Heart left ventricle (tissue), 16 donors: ENCODE data around the gene CCDC183. TPM values are rescaled to one million over a fixed set of nuclear protein-coding genes. Genes with fewer than 3 reads are reported as not detected.
"Not testable (repeated sequence)": the region's sequence is repeated elsewhere in the genome, so short reads cannot be mapped to it uniquely, and the experiment has no call there.

ENCODE experiments used
- ATAC-seq, 4 donors: fragments of 200-7000 bp; cut with Tn5 transposase; one replicate each; pipeline ENCODE4 v1.9.1; 2020 to 2022; ENCODE audit warnings: moderate library complexity in 4 of 4, mild to moderate bottlenecking in 3 of 4, moderate number of reproducible peaks in 1 of 4
- DNase-seq, 5 donors: peaks; one replicate each; pipeline ENCODE4 v3.0.0-alpha.2; 2020
- H3K27ac ChIP-seq, 12 donors: fragments of 200-600 bp; sonication (generic) in 4 of 12; one replicate each; pipeline versions ENCODE4 v1.5.0 to v1.8.0; 2016 to 2022; ENCODE audit warnings: mild to moderate bottlenecking in 2 of 12
- H3K27me3 ChIP-seq, 9 donors: fragments of 200-600 bp; sonication (generic) in 2 of 9; one replicate each; pipeline versions ENCODE4 v1.5.1 to v1.8.0; 2016 to 2022; ENCODE audit warnings: mild to moderate bottlenecking in 3 of 9
- H3K36me3 ChIP-seq, 9 donors: fragments of 200-600 bp; sonication (generic) in 2 of 9; one replicate each; pipeline versions ENCODE4 v1.5.0 to v1.8.0; 2018 to 2022; ENCODE audit warnings: mild to moderate bottlenecking in 2 of 9
- H3K4me1 ChIP-seq, 12 donors: fragments of 200-600 bp; sonication (generic) in 4 of 12; one replicate each; pipeline versions ENCODE4 v1.5.0 to v1.8.0; 2016 to 2022; ENCODE audit warnings: mild to moderate bottlenecking in 3 of 12
- H3K4me3 ChIP-seq, 12 donors: fragments of 200-600 bp; sonication (generic) in 4 of 12; one replicate each; pipeline versions ENCODE4 v1.5.0 to v1.8.0; 2017 to 2022; ENCODE audit warnings: mild to moderate bottlenecking in 9 of 12, moderate library complexity in 4 of 12
- H3K9me3 ChIP-seq, 12 donors: fragments of 200-600 bp; sonication (generic) in 4 of 12; one replicate each; pipeline versions ENCODE4 v1.5.0 to v1.8.0; 2016 to 2022; ENCODE audit warnings: mild to moderate bottlenecking in 1 of 12
- POLR2A ChIP-seq, 2 donors: fragments of 450-650 bp; IDR thresholded peaks; one replicate each; pipeline ENCODE4 v1.6.1; 2017; ENCODE audit warnings: antibody characterized with exemption in 2 of 2, mild to moderate bottlenecking in 2 of 2, moderate library complexity in 2 of 2
- WGBS, 4 donors: extraction: QIAGEN DNeasy Blood & Tissue Kit in 2 of 4; methylation state at CpG; one replicate each; pipeline versions ENCODE4 v1.1.5 to v1.1.7; 2013 to 2018; 5-methylcytosine and 5-hydroxymethylcytosine counted together
- intact Hi-C, 10 donors: fragments of 100-400 bp; cut with DNase I; formaldehyde crosslinking; loops; one replicate each; pipeline versions ENCODE4 v1.11.1 to v1.14.2; 2022
- polyA plus RNA-seq, 2 donors: library from polyadenylated mRNA; stranded (reverse); fragments of 200-250 nt; gene quantifications; one replicate each; pipeline ENCODE4 v1.2.3, GENCODE V29; 2013
- total RNA-seq, 9 donors: library from RNA; depleted of rRNA in 2 of 9; stranded (reverse); fragments of >200 nt in 2 of 9; fragmentation: NEBNext Ultra II Directional in 3 of 9; extraction: Animal tissue kit (Norgen Biotek cat#: 25700) in 3 of 9; gene quantifications; one replicate each; pipeline versions ENCODE4 v1.1.0 to v1.2.4, GENCODE V29; 2016 to 2023
- TF ChIP-seq, protein P1 (sequence below), 12 donors: fragments of 200-600 bp; sonication (generic) in 4 of 12; IDR thresholded peaks; one replicate each; pipeline versions ENCODE4 v1.5.0 to v1.8.0; 2018 to 2022; ENCODE audit warnings: antibody characterized with exemption in 12 of 12, mild to moderate bottlenecking in 5 of 12
- donor health status: ischemic (EF 13 %, LVEDD 7.1; RV severe dilation, severe dysfunction).
- donor health status: healthy with polysubstance abuse.
- donor health status: DM: no; HTN: yes; CAD: no.
- donor health status: DM: no; HTN: no; CAD: no.
- donor health status: ischemic (EF 25% LVEDD 6.9; RV normal size, moderate dysfunction).
- donor health status: ischemic (EF 25% LVEDD 5.7; RV mildly dilated, moderate dysfunction).
- donor health status: healthy.
- donor health status: DM: yes; HTN: yes; CAD: no.
- donor health status: ischemic (EF 35%, LVEDD 5.7; RV mildly dilated, moderate dysfunction).
- donor health status: nonischemic (EF 11% LVEDD 7.7; RV severe dilation, severe dysfunction).
- donor health status: DM: yes; HTN: yes; CAD: no.
- donor health status: PGD.
- donor health status: ischemic (EF 29% LVEDD 5.4; RV normal size, mild dysfunction).
- donor health status: nonischemic (EF 23%, LVEDD 6.1; RV moderate dilation, normal function).

Gene CCDC183
- total and polyA plus RNA-seq, 11 donors: 0.32 to 4.7 (median 1.4) TPM

DNA sequence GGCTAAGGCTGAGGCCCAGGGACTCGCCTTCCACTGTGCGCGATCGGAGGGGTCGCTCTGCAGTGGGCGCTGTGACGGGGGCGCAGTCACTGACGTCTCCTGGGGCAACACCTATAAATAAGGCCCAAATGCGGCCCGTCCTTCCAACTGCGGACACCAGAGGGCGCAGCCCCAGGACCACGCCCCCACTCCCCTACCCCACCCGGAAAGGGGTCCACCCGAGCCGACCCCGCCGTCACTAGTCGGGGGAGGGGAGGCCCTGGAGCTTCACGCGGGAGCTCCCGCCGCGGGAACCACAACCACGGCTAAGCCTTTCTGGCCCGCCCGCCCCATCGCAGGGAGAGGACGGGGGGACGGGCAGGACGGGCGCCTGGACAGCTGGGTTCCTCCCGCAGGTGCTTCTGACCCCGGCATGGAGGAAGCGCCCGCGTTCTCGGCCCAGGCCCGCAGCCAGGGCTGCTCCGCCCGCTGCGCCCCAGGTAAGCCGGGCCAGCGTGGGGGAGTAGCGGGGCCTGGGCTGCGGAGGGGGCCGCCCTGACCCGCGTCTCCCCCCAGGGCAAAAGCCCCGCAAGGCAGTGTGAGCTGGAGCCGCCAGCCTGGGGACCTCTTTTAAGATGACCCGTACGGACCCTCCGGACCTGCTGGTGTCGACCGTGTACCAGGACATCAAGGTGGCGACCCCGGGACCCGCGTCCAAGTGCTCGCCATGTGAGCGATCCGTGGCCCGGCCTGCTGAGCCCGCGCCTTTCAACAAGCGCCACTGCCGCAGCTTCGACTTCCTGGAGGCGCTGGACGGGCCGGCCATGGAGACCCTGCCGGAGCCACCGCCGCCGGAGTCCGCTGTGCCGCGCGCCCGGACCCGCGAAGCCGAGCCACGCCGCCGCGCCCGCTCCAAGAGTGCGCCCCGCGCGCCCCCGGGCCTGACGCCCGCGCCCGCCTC is 47.9 kb downstream of the CCDC183 start:
- not testable (repeated sequence) for ATAC-seq, H3K9me3 ChIP-seq
- WGBS, 4 donors: 2 to 11% (median 9%) methylated on average over 12 to 99 of the region's 99 CpGs
- TF ChIP-seq, protein P1, sequence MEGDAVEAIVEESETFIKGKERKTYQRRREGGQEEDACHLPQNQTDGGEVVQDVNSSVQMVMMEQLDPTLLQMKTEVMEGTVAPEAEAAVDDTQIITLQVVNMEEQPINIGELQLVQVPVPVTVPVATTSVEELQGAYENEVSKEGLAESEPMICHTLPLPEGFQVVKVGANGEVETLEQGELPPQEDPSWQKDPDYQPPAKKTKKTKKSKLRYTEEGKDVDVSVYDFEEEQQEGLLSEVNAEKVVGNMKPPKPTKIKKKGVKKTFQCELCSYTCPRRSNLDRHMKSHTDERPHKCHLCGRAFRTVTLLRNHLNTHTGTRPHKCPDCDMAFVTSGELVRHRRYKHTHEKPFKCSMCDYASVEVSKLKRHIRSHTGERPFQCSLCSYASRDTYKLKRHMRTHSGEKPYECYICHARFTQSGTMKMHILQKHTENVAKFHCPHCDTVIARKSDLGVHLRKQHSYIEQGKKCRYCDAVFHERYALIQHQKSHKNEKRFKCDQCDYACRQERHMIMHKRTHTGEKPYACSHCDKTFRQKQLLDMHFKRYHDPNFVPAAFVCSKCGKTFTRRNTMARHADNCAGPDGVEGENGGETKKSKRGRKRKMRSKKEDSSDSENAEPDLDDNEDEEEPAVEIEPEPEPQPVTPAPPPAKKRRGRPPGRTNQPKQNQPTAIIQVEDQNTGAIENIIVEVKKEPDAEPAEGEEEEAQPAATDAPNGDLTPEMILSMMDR (IDR thresholded peaks at IDR 0.05): peak; percentile 62 to 81 (median 75)
- peak in 1 of 5 donors; percentile 55 for DNase-seq
- H3K27me3 ChIP-seq: peaks cover 0 to 44% (median 19%) of the 10 kb centered on the region in 9 donors
- peak overlapping the region in 4 of 12 donors; percentile 16 to 66 (median 37) for H3K4me3 ChIP-seq
- H3K4me1 ChIP-seq: peaks cover 10 to 72% (median 37%) of the 10 kb centered on the region in 12 donors
- H3K36me3 ChIP-seq: peaks cover 0 to 20% (median 10%) of the 10 kb centered on the region in 9 donors
- H3K27ac ChIP-seq: peak overlapping the region in 2 of 12 donors; percentile 50 to 82
- intact Hi-C loops: loop anchor here in 4 of 10 donors (5.0 to 10.0 kb wide), 3 partner anchors 49 to 191 kb away; partner anchors contain the start of genes CCDC183 (in 2 of the 4), FUT7 (in 2 of the 4), TMEM141 (in 2 of the 4) and FBXW5 (in 1 of the 4)

DNA sequence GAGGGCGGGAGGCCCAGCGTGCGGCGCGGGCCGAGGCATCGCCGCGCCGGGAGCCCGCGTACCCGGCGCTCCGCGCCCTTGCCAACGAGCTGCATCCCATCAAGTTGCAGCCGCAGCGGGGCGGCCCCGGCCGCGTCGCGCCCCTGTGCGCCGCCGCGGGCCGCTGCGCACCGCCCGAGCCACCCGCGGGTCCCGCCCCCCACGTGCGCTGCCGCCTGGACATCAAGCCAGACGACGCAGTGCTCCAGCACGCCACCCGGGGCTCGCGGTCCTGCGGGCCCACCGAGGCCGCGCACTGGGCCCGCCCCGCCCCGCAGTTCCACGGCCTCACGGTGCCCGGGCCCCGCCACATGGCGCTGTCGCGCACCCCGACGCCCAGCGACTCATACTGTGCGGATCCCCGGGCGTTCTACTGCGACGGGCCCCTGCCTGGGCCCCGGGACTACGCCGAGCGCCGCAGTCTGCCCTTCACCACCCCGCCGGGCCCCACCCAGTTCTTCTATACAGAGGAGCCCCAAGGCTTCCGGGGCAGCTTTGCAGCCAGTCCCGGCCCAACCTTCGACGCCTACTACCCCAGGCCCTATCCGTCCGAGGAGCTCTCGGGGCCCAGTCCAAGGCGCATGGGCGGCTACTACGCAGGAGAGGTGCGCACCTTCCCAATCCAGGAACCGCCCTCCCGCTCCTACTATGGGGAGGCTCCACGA is 48.8 kb downstream of the CCDC183 start:
- H3K4me1 ChIP-seq: peaks cover 10 to 75% (median 40%) of the 10 kb centered on the region in 12 donors
- TF ChIP-seq, protein P1 (IDR thresholded peaks at IDR 0.05): no peak
- no peak for TF ChIP-seq POLR2A (IDR thresholded peaks at IDR 0.05)
- intact Hi-C loops: loop anchor here in 9 of 10 donors (5.0 to 10.0 kb wide), 6 partner anchors 50 to 192 kb away; partner anchors contain the start of genes TMEM141 (in 6 of the 9), FBXW5 (in 4 of the 9), CCDC183 (in 2 of the 9) and FUT7 (in 2 of the 9)
- no peak overlapping the region for H3K4me3 ChIP-seq
- DNase-seq: no peak
- H3K9me3 ChIP-seq: no peaks in the 10 kb centered on the region
- ATAC-seq: no peak
- H3K27me3 ChIP-seq: peaks cover 0 to 44% (median 19%) of the 10 kb centered on the region in 9 donors
- peaks cover 0 to 12% (median 3%) of the 10 kb centered on the region in 9 donors for H3K36me3 ChIP-seq
- WGBS, 4 donors: 19 to 36% (median 25%) methylated on average over 50 to 88 of the region's 88 CpGs
- no peak overlapping the region for H3K27ac ChIP-seq

DNA sequence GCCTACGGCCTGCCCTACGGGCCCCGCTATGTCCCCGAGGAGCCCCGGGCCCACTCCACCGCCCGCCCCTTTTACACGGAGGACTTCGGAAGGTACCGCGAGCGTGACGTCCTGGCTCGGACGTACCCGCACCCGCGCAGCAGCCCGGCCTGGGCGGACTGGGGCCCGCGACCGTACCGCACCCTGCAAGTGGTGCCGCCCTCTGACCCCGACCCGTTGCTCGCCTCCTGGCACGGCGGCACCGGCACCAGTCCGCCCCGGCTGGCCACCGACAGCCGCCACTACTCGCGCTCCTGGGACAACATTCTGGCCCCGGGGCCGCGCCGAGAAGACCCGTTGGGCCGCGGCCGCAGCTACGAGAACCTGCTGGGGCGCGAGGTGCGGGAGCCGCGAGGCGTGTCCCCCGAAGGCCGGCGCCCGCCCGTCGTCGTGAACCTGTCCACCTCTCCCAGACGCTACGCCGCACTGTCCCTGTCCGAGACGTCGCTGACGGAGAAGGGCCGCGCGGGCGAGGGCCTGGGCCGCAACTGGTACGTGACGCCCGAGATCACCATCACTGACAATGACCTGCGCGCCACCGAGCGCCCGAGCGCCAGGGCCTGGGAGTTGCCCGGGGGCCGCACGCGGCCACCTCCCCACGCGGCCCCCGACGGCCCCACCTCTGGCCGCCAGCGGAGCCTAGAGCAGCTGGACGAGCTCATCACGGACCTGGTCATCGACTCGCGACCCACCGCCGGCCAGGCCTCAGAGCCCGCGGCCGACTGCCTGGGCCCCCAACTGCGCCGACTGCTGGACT is 49.5 kb downstream of the CCDC183 start:
- WGBS, 4 donors: 33 to 40% (median 37%) methylated on average over 50 to 102 of the region's 102 CpGs
- TF ChIP-seq, protein P1 (IDR thresholded peaks at IDR 0.05): no peak
- TF ChIP-seq POLR2A (IDR thresholded peaks at IDR 0.05): no peak
- H3K27me3 ChIP-seq: peaks cover 0 to 44% (median 19%) of the 10 kb centered on the region in 9 donors
- no peak overlapping the region for H3K4me3 ChIP-seq
- H3K9me3 ChIP-seq: no peaks in the 10 kb centered on the region
- intact Hi-C loops: loop anchor here in 9 of 10 donors (5.0 to 10.0 kb wide), 6 partner anchors 51 to 192 kb away; partner anchors contain the start of genes TMEM141 (in 6 of the 9), FBXW5 (in 3 of the 9), CCDC183 (in 2 of the 9) and FUT7 (in 2 of the 9)
- H3K36me3 ChIP-seq: peaks cover 0 to 8% (median 3%) of the 10 kb centered on the region in 9 donors
- H3K27ac ChIP-seq: no peak overlapping the region
- H3K4me1 ChIP-seq: peaks cover 14 to 79% (median 47%) of the 10 kb centered on the region in 12 donors
- no peak for ATAC-seq
- DNase-seq: no peak
